Measurements from ENCODE around the gene CD69.

GRCh38 chr12:9710584-9711375 is 49.9 kb downstream of the CD69 start:
- no peak for TF ChIP-seq TAF1 (IDR thresholded peaks at IDR 0.05; ENCODE audit: borderline replicate concordance, insufficient read depth, low read length)
- no peak for TF ChIP-seq POLR2AphosphoS5 (IDR thresholded peaks at IDR 0.05; ENCODE audit: low read depth, low read length)
